GM12801 (cell line): ENCODE data around the gene ZNF311.

Experiments
- TF ChIP-seq, protein P1 (sequence below): IDR thresholded peaks from one replicate; pipeline ENCODE4 v1.5.1; 2011; ENCODE audit warnings: control low read depth; ENCODE audit not compliant: insufficient read length; ENCODE audit errors: extremely low read depth

The ZNF311 gene

DNA sequence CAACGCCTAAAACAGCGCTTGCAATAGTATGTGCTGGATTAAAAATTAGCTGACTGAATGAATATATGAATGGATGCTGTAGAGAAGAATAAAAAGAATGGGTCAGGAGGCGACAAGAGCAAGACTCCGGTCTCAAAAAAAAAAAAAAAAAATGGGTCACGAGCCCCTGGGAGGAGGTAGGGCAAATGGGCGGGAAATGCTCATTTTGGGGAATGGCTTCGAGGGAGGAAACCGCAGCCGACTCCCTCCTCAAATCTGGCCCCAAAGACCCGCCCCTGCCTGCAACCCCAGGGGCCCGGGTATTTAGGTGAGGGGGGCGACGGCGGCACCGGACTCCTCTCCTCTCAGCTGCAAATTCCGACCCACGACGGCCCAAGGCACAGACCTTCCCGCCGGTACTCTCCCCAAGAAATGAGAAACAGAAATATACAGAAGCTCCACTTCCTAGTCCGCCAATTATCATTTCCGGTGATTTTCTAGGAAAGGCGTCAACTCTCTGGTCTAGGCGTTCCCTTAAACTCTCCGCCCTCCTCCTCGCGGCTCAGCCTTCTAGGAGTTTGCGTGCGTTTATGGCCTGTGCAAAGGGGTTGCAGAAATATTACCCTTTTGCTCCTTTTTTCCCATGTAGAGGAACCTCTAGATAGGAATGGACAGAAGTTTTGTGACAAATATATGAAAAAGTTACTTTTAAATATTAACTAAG, at the start of gene ZNF311:
Gene ZNF311 (minus strand): TSS at position 133 of the 703 bp plus-strand sequence. CDS start 1,361 bp downstream, outside the sequence.
- TF ChIP-seq, protein P1, sequence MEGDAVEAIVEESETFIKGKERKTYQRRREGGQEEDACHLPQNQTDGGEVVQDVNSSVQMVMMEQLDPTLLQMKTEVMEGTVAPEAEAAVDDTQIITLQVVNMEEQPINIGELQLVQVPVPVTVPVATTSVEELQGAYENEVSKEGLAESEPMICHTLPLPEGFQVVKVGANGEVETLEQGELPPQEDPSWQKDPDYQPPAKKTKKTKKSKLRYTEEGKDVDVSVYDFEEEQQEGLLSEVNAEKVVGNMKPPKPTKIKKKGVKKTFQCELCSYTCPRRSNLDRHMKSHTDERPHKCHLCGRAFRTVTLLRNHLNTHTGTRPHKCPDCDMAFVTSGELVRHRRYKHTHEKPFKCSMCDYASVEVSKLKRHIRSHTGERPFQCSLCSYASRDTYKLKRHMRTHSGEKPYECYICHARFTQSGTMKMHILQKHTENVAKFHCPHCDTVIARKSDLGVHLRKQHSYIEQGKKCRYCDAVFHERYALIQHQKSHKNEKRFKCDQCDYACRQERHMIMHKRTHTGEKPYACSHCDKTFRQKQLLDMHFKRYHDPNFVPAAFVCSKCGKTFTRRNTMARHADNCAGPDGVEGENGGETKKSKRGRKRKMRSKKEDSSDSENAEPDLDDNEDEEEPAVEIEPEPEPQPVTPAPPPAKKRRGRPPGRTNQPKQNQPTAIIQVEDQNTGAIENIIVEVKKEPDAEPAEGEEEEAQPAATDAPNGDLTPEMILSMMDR: no peak

DNA sequence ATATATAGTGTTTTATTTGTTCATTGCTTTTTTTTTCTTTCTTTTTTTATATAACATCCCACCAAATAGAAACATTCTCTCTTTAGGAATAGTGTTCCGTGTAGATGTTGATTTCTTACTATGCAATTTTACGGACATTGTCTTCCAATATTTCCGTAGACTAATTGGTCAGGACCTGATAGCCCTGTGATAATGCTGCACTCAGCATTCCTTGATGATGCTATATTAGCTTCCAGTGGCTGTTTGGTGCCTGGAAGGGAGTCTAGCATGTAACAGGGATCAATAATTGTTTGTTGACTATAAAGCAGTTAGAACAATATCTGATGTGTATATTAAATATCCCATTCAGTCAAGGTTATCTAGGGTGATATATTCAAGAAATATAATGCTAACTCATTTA, 46.6 kb upstream of the ZNF311 start:
- TF ChIP-seq, protein P1: no peak

DNA sequence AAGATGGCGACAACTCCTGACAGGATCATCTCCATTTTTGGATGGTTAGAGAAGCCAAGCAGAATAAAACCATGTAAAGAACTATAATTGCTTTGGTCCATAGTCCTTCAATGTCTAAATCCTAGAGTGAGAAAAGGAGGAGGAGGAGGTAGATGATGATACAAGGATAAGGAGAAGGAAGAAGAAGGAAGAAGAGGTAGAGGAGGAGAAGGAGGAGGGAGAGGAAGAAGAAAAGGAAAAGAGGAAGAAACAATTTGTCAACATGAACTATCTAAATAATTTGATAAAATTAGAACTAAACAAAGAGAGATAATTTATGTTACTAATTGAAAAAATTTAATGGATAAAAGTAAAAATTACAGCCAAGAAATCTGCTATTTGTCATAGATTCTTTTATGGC, 40.0 kb upstream of the ZNF311 start, which contains the start of gene OR2W1:
Gene OR2W1 (minus strand): TSS at position 101 of the 400 bp plus-strand sequence. CDS start 0 bp downstream, at position 101.
- TF ChIP-seq, protein P1: no peak

DNA sequence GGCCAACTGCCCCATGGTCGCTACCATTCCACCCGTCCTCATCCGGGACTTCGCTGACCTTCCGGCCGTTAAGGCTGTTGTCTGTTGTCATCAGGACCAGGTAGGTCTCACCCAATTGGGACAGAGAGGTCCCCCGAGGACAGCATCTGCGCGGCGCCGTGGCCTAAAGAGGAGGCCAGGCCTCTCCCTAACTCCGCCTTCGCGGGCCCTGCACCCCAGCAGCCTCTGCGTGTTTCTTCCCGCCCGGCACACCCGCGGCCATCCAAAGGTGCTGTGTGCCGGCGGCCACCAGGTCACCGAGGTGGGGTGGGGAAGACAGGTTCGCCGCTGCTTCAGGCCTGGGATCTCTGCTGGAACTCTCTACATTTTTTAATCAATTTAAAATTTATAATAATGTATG, 30.8 kb upstream of the ZNF311 start:
- TF ChIP-seq, protein P1: no peak

DNA sequence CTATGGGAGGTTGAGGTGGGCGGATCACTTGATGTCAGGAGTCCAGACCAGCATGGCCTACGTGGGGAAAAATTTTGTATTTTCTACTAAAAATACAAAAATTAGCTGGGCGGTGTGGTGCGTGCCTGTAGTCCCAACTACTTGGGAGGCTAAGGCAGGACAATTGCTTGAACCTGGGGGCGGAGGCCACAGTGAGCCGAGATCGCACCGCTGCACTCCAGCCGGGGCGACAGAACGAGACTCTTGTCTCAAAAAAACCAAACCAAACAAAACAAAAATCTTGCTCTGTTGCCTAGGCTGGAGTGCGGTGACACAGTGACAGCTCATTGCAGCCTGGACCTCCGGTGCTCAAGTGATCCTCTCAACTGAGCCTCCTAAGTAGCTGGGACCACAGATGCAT, 23.7 kb upstream of the ZNF311 start:
- TF ChIP-seq, protein P1: no peak

DNA sequence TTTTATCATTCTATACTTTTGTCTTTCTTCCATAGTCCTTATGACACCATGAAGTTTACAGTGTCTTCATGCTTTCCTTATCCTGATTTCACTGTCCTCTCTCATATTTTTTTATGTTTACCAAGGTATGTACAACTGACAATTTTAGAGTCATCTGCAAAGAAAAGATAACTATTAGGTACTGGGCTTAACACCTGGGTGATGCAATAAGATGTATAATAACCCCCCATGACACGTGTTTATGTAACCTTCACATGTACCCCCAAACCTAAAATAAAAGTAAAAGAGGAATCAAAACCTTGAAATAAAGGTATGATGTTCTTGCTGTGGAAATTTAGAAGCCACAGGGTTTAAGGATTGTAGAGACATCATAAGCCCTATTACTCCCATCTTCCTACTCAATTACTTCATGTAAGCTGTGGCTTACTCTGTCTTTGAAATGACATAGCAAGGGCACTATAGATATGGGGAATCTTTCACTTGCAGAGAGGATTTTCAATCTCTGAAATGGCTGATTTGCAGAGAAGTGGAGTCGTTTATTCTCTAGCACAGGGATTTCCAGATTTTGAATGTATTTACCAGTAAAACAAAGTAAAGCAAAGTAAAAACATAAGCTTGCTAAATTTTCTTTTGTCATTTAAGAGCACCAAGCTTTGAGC, 20.9 kb upstream of the ZNF311 start:
- TF ChIP-seq, protein P1: no peak

DNA sequence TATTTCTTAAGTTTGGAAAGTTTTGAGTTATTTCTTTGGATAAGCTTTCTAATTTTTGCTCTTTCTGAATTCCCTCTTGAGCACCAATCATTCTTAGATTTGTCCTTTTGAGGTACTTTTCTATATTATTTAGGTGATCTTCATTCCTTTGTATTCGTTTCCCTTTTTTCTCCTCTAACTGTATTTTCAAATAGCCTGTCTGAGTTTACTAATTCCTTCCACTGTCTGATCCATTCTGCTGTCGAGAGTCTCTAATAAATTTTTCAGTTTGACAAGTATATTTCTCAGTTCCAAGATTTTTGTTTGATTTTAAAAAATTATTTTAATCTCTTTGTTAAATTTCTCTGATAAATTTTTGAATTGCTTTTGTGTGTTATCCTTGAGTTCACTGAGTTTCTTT, 16.3 kb upstream of the ZNF311 start:
- TF ChIP-seq, protein P1: no peak
